Keratinocyte (primary cell): ENCODE measurements around the gene RHOBTB1. TPM values are rescaled to one million over a fixed set of nuclear protein-coding genes. Genes with fewer than 3 reads are reported as not detected.

ENCODE experiments used
- DNase-seq: peaks from one replicate; pipeline ENCODE4 v3.0.0-alpha.2; 2011; ENCODE audit warnings: low read depth, missing footprints, low spot score
- FAIRE-seq: peaks from 2 replicates; lab custom pipeline; 2011; peaks lifted over from hg19 to GRCh38; lab: Jason Lieb, UNC
- H2AFZ ChIP-seq: 2 replicates; pipeline ENCODE4 v1.6.0; 2012; ENCODE audit warnings: low read length, control low read depth, inconsistent platforms; ENCODE audit not compliant: control insufficient read depth
- H3K27ac ChIP-seq: 2 replicates; pipeline ENCODE4 v1.5.1; 2011; ENCODE audit warnings: low read length; ENCODE audit not compliant: control insufficient read depth, insufficient read depth
- H3K27me3 ChIP-seq: 3 replicates; pipeline ENCODE4 v1.6.0; 2011; ENCODE audit warnings: low read length; ENCODE audit not compliant: control insufficient read depth, insufficient read depth; ENCODE audit errors: extremely low read depth
- H3K36me3 ChIP-seq, 2 experiments: 2 replicates in 1 of 2; 3 replicates in 1 of 2; pipeline ENCODE4 v1.5.1; 2011; ENCODE audit warnings: low read length in 2 of 2, mild to moderate bottlenecking in 1 of 2; ENCODE audit not compliant: control insufficient read depth in 2 of 2, insufficient read depth in 2 of 2; ENCODE audit errors: extremely low read depth in 1 of 2
- H3K4me1 ChIP-seq: 3 replicates; pipeline ENCODE4 v1.5.1; 2011; ENCODE audit warnings: low read length; ENCODE audit not compliant: control insufficient read depth, insufficient read depth; ENCODE audit errors: extremely low read depth
- H3K4me2 ChIP-seq: 3 replicates; pipeline ENCODE4 v1.6.0; 2011; ENCODE audit warnings: low read depth, low read length; ENCODE audit not compliant: control insufficient read depth, insufficient read depth; ENCODE audit errors: extremely low read depth
- H3K4me3 ChIP-seq, 3 experiments: fragments of 200-600 bp in 1 of 3; sonication (generic) in 1 of 3; 2 replicates in 2 of 3; 3 replicates in 1 of 3; pipeline ENCODE4 v1.5.1; 2011 to 2016; ENCODE audit warnings: low read length in 3 of 3, mild to moderate bottlenecking in 3 of 3, control low read depth in 2 of 3, inconsistent platforms in 1 of 3, low read depth in 1 of 3, mixed read lengths in 1 of 3, mixed run types in 1 of 3, moderate library complexity in 1 of 3; ENCODE audit not compliant: control insufficient read depth in 2 of 3, insufficient read depth in 2 of 3; ENCODE audit errors: extremely low read depth in 1 of 3
- H3K79me2 ChIP-seq: 2 replicates; pipeline ENCODE4 v1.6.0; 2012; ENCODE audit warnings: low read length; ENCODE audit not compliant: control insufficient read depth, insufficient read depth
- H3K9ac ChIP-seq: 3 replicates; pipeline ENCODE4 v1.6.0; 2011; ENCODE audit warnings: low read length; ENCODE audit not compliant: control insufficient read depth, insufficient read depth; ENCODE audit errors: extremely low read depth
- H3K9me1 ChIP-seq: 3 replicates; pipeline ENCODE4 v1.6.0; 2011; ENCODE audit warnings: low read length; ENCODE audit not compliant: control insufficient read depth, insufficient read depth; ENCODE audit errors: extremely low read depth
- H3K9me3 ChIP-seq: 2 replicates; pipeline ENCODE4 v1.5.1; 2012; ENCODE audit warnings: low read depth, low read length; ENCODE audit not compliant: control insufficient read depth
- H4K20me1 ChIP-seq: 3 replicates; pipeline ENCODE4 v1.6.0; 2011; ENCODE audit warnings: low read length; ENCODE audit not compliant: control insufficient read depth, insufficient read depth; ENCODE audit errors: extremely low read depth
- EZH2 ChIP-seq: IDR thresholded peaks from one replicate; pipeline ENCODE4 v1.6.1; 2012; ENCODE audit warnings: inconsistent platforms, mild to moderate bottlenecking, low read length, moderate library complexity
- dilution Hi-C: fragments of 300-500 bp; cut with MboI; formaldehyde crosslinking; loops from one replicate; pipeline ENCODE4 v1.7.0; 2020; ENCODE audit warnings: low sequenced_read_pairs; ENCODE audit not compliant: extremely low pct_ligation_motif_present
- polyA plus RNA-seq, 5 experiments: library from polyadenylated mRNA; depleted of rRNA in 3 of 5; stranded (reverse) in 3 of 5; stranded (forward) in 1 of 5; unstranded in 1 of 5; fragments of >200 nt; gene quantifications; 1 replicate in 1 of 5; 2 replicates in 3 of 5; 3 replicates in 1 of 5; pipeline versions ENCODE4 v1.2.1 to v1.2.3, GENCODE V29; 2011 to 2012; ENCODE audit warnings: missing spikeins in 2 of 5, low read depth in 1 of 5, low replicate concordance in 1 of 5
- TF ChIP-seq, protein P1 (sequence below), 3 experiments: IDR thresholded peaks in 1 of 3; conservative IDR thresholded peaks in 1 of 3; optimal IDR thresholded peaks in 1 of 3; 2 replicates in 2 of 3; 3 replicates in 1 of 3; pipeline versions ENCODE3 to v1.5.1; 2011; ENCODE audit warnings: low read length in 3 of 3, mild to moderate bottlenecking in 3 of 3, moderate library complexity in 2 of 3, control low read depth in 1 of 3, inconsistent platforms in 1 of 3; ENCODE audit not compliant: insufficient read depth in 2 of 3; ENCODE audit errors: extremely low read depth in 1 of 3

RHOBTB1 gene
- polyA plus RNA-seq, 1 donor (not counting 4 experiments of a cell fraction or from before 2014, with no cell fraction given) = 4.6 TPM

DNA sequence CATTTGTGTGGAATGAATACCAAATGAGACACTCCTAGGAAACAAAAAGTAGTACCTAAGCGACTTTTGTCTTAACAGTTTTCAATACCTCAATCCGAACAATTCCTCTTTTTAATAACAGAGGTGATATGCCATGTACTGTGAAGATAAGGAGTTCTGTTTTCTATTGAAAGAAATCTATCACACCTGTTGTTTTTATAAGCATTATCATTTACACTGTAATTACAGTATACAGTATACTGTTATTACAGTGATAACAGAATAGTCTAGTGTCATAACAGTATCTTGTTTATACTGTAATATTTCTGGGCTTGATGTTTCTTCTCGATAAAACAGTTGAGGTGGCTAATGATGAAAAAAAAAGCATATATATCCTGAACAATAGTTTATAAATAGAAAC is 9.4 kb upstream of the RHOBTB1 start:
- DNase-seq (no peak), FAIRE-seq (no peak)
- H3K79me2 ChIP-seq = no peaks in the 10 kb centered on the region
- no peak overlapping the region for H3K9ac ChIP-seq
- dilution Hi-C loops = no loop called here
- no peak overlapping the region for H2AFZ ChIP-seq
- H3K27ac ChIP-seq = no peak overlapping the region
- H3K9me1 ChIP-seq = no peaks in the 10 kb centered on the region
- H3K4me3 ChIP-seq = no peak overlapping the region
- H3K27me3 ChIP-seq = no peaks in the 10 kb centered on the region
- H3K9me3 ChIP-seq = no peaks in the 10 kb centered on the region
- no peak overlapping the region for H3K4me2 ChIP-seq
- H3K4me1 ChIP-seq = peaks cover 4% of the 10 kb centered on the region
- H3K36me3 ChIP-seq = no peaks in the 10 kb centered on the region
- no peaks in the 10 kb centered on the region for H4K20me1 ChIP-seq
- TF ChIP-seq, protein P1, sequence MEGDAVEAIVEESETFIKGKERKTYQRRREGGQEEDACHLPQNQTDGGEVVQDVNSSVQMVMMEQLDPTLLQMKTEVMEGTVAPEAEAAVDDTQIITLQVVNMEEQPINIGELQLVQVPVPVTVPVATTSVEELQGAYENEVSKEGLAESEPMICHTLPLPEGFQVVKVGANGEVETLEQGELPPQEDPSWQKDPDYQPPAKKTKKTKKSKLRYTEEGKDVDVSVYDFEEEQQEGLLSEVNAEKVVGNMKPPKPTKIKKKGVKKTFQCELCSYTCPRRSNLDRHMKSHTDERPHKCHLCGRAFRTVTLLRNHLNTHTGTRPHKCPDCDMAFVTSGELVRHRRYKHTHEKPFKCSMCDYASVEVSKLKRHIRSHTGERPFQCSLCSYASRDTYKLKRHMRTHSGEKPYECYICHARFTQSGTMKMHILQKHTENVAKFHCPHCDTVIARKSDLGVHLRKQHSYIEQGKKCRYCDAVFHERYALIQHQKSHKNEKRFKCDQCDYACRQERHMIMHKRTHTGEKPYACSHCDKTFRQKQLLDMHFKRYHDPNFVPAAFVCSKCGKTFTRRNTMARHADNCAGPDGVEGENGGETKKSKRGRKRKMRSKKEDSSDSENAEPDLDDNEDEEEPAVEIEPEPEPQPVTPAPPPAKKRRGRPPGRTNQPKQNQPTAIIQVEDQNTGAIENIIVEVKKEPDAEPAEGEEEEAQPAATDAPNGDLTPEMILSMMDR (optimal IDR thresholded peaks at IDR 0.05 in 1 of 3, IDR thresholded peaks at IDR 0.05 in 1 of 3, conservative IDR thresholded peaks at IDR 0.05 in 1 of 3; ENCODE audit: extremely low read depth in 1 of 3, insufficient read depth in 2 of 3, low read length in 3 of 3) = no peak
- TF ChIP-seq EZH2 = no peak

DNA sequence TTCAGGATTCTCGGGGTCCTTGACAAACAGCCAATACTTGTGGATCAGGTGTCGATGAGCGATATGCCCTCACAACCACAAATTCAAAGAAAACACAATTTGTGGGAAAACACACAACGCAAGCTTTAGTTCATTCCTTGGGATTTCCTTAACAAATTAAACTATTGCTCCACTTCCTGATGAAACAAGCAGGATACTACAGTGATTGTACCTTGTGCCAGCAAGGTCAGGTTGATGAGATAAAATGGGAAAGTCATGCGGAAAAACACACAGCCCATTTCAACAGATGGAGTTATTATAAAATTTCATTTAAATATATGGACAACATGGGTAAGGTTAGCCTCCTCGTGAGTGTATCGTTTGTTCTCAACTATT is 8.8 kb upstream of the RHOBTB1 start:
- Histone ChIP-seq H2AFZ (no peak overlapping the region), H3K27ac (no peak overlapping the region)
- dilution Hi-C loops = no loop called here

More for the DNA sequence above, 8.8 kb upstream of the RHOBTB1 start:
- Histone ChIP-seq H3K36me3 (no peaks in the 10 kb centered on the region), H3K9me3 (no peaks in the 10 kb centered on the region), H3K27me3 (no peaks in the 10 kb centered on the region), H3K9me1 (no peaks in the 10 kb centered on the region), H3K4me1 (peaks cover 4% of the 10 kb centered on the region), H4K20me1 (no peaks in the 10 kb centered on the region), H3K4me2 (no peak overlapping the region), H3K79me2 (no peaks in the 10 kb centered on the region), H3K4me3 (no peak overlapping the region), H3K9ac (no peak overlapping the region)
- no peak for FAIRE-seq
- TF ChIP-seq EZH2 = no peak
- TF ChIP-seq, protein P1 (optimal IDR thresholded peaks at IDR 0.05 in 1 of 3, IDR thresholded peaks at IDR 0.05 in 1 of 3, conservative IDR thresholded peaks at IDR 0.05 in 1 of 3; ENCODE audit: extremely low read depth in 1 of 3, insufficient read depth in 2 of 3, low read length in 3 of 3) = no peak
- DNase-seq = no peak
